ENCODE measurements around the gene FRY.
"Not testable (repeated sequence)": the region's sequence is repeated elsewhere in the genome, so short reads cannot be mapped to it uniquely, and the experiment has no call there.

Gene FRY

GRCh38 chr13:31996601-31997000 lies 35.0 kb upstream of the FRY start:
- no peak overlapping the region for H3K4me3 ChIP-seq (ENCODE audit: low read length)
- TF ChIP-seq CTCF (IDR thresholded peaks at IDR 0.05; ENCODE audit: insufficient read depth, low read depth, low read length, missing control alignments), result no peak
- DNase-seq (ENCODE audit: low read depth), result no peak

GRCh38 chr13:31997641-31998040 lies 33.9 kb upstream of the FRY start:
- TF ChIP-seq CTCF (IDR thresholded peaks at IDR 0.05; ENCODE audit: insufficient read depth, low read depth, low read length, missing control alignments), result no peak
- DNase-seq (ENCODE audit: low read depth), result no peak
- H3K4me3 ChIP-seq (ENCODE audit: low read length), result no peak overlapping the region

- TF ChIP-seq CTCF (IDR thresholded peaks at IDR 0.05; ENCODE audit: insufficient read depth, low read depth, low read length, missing control alignments), result no peak
- no peak for DNase-seq (ENCODE audit: low read depth)
- no peak overlapping the region for H3K4me3 ChIP-seq (ENCODE audit: low read length)
Measured at GRCh38 chr13:31998131-31998530, 33.4 kb upstream of the FRY start.

- not testable (repeated sequence) for H3K4me3 ChIP-seq (ENCODE audit: low read length); DNase-seq (ENCODE audit: low read depth)
Measured at GRCh38 chr13:32000754-32001153, 30.8 kb upstream of the FRY start.

GRCh38 chr13:32001154-32001768 lies 30.3 kb upstream of the FRY start:
- TF ChIP-seq CTCF (IDR thresholded peaks at IDR 0.05; ENCODE audit: insufficient read depth, low read depth, low read length, missing control alignments), result peak; percentile 57
- peak; percentile 52 for DNase-seq (ENCODE audit: low read depth)
- no peak overlapping the region for H3K4me3 ChIP-seq (ENCODE audit: low read length)

- DNase-seq (ENCODE audit: low read depth), result no peak
- TF ChIP-seq CTCF (IDR thresholded peaks at IDR 0.05; ENCODE audit: insufficient read depth, low read depth, low read length, missing control alignments), result no peak
- H3K4me3 ChIP-seq (ENCODE audit: low read length), result no peak overlapping the region
Measured at GRCh38 chr13:32001769-32002168, 29.8 kb upstream of the FRY start.

- DNase-seq (ENCODE audit: low read depth), result no peak
- no peak overlapping the region for H3K4me3 ChIP-seq (ENCODE audit: low read length)
- TF ChIP-seq CTCF (IDR thresholded peaks at IDR 0.05; ENCODE audit: insufficient read depth, low read depth, low read length, missing control alignments), result no peak
Measured at GRCh38 chr13:32002873-32003272, 28.7 kb upstream of the FRY start.

Data from epithelial cell of esophagus (primary cell).